HG03521 (cell line): ENCODE measurements around the gene SNX9.
A peak's percentile ranks its signal among the peaks of the same experiment; 100 is the strongest.
"Not testable (repeated sequence)": the region's sequence is repeated elsewhere in the genome, so short reads cannot be mapped to it uniquely, and the experiment has no call there.

Experiments
- ATAC-seq: cut with Tn5 transposase; IDR thresholded peaks from one replicate; pipeline ENCODE4 v1.9.1; 2021; ENCODE audit warnings: mild to moderate bottlenecking, moderate library complexity; ENCODE audit not compliant: unreplicated experiment

SNX9 gene

GRCh38 chr6:157823001-157823527 lies at the start of gene SNX9:
TSS of gene SNX9 (plus strand) at chr6:157823246. CDS start at chr6:157823435, 189 bp downstream.
- ATAC-seq = peak; percentile 63

- ATAC-seq = no peak
Observed at GRCh38 chr6:157773248-157773773, 49.7 kb upstream of the SNX9 start.

GRCh38 chr6:157774153-157775135 lies 48.6 kb upstream of the SNX9 start:
- no peak for ATAC-seq

- ATAC-seq = no peak
Observed at GRCh38 chr6:157775376-157775775, 47.7 kb upstream of the SNX9 start.

GRCh38 chr6:157777344-157777743 lies 45.7 kb upstream of the SNX9 start:
- no peak for ATAC-seq

- no peak for ATAC-seq
Observed at GRCh38 chr6:157778719-157779118, 44.3 kb upstream of the SNX9 start.

- ATAC-seq = no peak
Observed at GRCh38 chr6:157779705-157780604, 43.1 kb upstream of the SNX9 start.

GRCh38 chr6:157785636-157786035 lies 37.4 kb upstream of the SNX9 start:
- ATAC-seq = no peak

GRCh38 chr6:157786221-157786620 lies 36.8 kb upstream of the SNX9 start:
- ATAC-seq = no peak

- no peak for ATAC-seq
Observed at GRCh38 chr6:157787080-157787479, 36.0 kb upstream of the SNX9 start.

- no peak for ATAC-seq
Observed at GRCh38 chr6:157788180-157788579, 34.9 kb upstream of the SNX9 start.

GRCh38 chr6:157789297-157789696 lies 33.7 kb upstream of the SNX9 start:
- no peak for ATAC-seq

GRCh38 chr6:157789861-157790260 lies 33.2 kb upstream of the SNX9 start:
- ATAC-seq = no peak

- no peak for ATAC-seq
Observed at GRCh38 chr6:157790548-157791160, 32.4 kb upstream of the SNX9 start.

- no peak for ATAC-seq
Observed at GRCh38 chr6:157791450-157791849, 31.6 kb upstream of the SNX9 start.

GRCh38 chr6:157792671-157793070 lies 30.4 kb upstream of the SNX9 start:
- ATAC-seq = no peak

- ATAC-seq = not testable (repeated sequence)
Observed at GRCh38 chr6:157794012-157794411, 29.0 kb upstream of the SNX9 start.

GRCh38 chr6:157795841-157796240 lies 27.2 kb upstream of the SNX9 start:
- ATAC-seq = no peak

- no peak for ATAC-seq
Observed at GRCh38 chr6:157798851-157799250, 24.2 kb upstream of the SNX9 start.

GRCh38 chr6:157799561-157799960 lies 23.5 kb upstream of the SNX9 start:
- ATAC-seq = not testable (repeated sequence)
